ENCODE results near the gene AP4S1. TPM values are rescaled to one million over a fixed set of nuclear protein-coding genes. Genes with fewer than 3 reads are reported as not detected.
"Not testable (repeated sequence)": the region's sequence is repeated elsewhere in the genome, so short reads cannot be mapped to it uniquely, and the experiment has no call there.

Gene AP4S1
- total and polyA plus RNA-seq, 8 donors: 0.45 to 15.6 (median 5.0) TPM; not detected in 1

- H3K4me3 ChIP-seq; H3K9me3 ChIP-seq; H3K36me3 ChIP-seq; intact Hi-C loops (cut with DNase I; ENCODE audit: low total_unique reads); H3K27me3 ChIP-seq: not testable (repeated sequence)
- TF ChIP-seq POLR2AphosphoS5 (IDR thresholded peaks at IDR 0.05): peak in 1 of 3 donors; percentile 38
- DNase-seq: peak; percentile 28 to 37
- peaks cover 0 to 17% (median 12%) of the 10 kb centered on the region in 4 donors for H3K4me1 ChIP-seq
- peak overlapping the region in 2 of 5 donors; percentile 4 to 29 for H3K27ac ChIP-seq
- 58 to 70% (median 62%) methylated on average over 8 to 9 of the region's 9 CpGs for WGBS, 5 donors
Observed at GRCh38 chr14:31052905-31053586, 27.6 kb downstream of the AP4S1 start.

- Histone ChIP-seq H3K4me3 (no peak overlapping the region), H3K9me3 (no peaks in the 10 kb centered on the region), H3K36me3 (no peaks in the 10 kb centered on the region), H3K27me3 (no peaks in the 10 kb centered on the region), H3K4me1 (peaks cover 6 to 35% (median 17%) of the 10 kb centered on the region in 4 donors), H3K27ac (no peak overlapping the region)
- intact Hi-C loops (cut with DNase I; ENCODE audit: low total_unique reads): no loop called here
- TF ChIP-seq POLR2A (IDR thresholded peaks at IDR 0.05) (no peak), CTCF (IDR thresholded peaks at IDR 0.05) (no peak), POLR2AphosphoS5 (IDR thresholded peaks at IDR 0.05) (no peak), EP300 (IDR thresholded peaks at IDR 0.05) (no peak)
- WGBS, 5 donors: 89 to 98% (median 92%) methylated on average over 1 of the region's 1 CpG
- no peak for DNase-seq
Observed at GRCh38 chr14:31057035-31057434, 31.6 kb downstream of the AP4S1 start.

GRCh38 chr14:31057701-31058364 lies 32.4 kb downstream of the AP4S1 start:
- Histone ChIP-seq H3K4me3 (no peak overlapping the region), H3K27me3 (no peaks in the 10 kb centered on the region), H3K4me1 (peaks cover 5 to 35% (median 16%) of the 10 kb centered on the region in 4 donors), H3K27ac (no peak overlapping the region), H3K9me3 (no peaks in the 10 kb centered on the region), H3K36me3 (no peaks in the 10 kb centered on the region)
- TF ChIP-seq POLR2AphosphoS5 (IDR thresholded peaks at IDR 0.05): no peak
- TF ChIP-seq EP300 (IDR thresholded peaks at IDR 0.05): no peak
- no peak for TF ChIP-seq POLR2A (IDR thresholded peaks at IDR 0.05)
- no peak for TF ChIP-seq CTCF (IDR thresholded peaks at IDR 0.05)
- intact Hi-C loops (cut with DNase I; ENCODE audit: low total_unique reads): no loop called here
- no peak for DNase-seq
- WGBS, 5 donors: 92 to 98% (median 95%) methylated on average over 12 of the region's 12 CpGs

- 23 to 43% (median 30%) methylated on average over 1 of the region's 1 CpG for WGBS, 5 donors
- peak overlapping the region in 3 of 5 donors; percentile 18 to 43 (median 40) for H3K27ac ChIP-seq
- TF ChIP-seq EP300 (IDR thresholded peaks at IDR 0.05) (no peak), POLR2AphosphoS5 (IDR thresholded peaks at IDR 0.05) (peak in 2 of 3 donors; percentile 30 to 81)
- H3K9me3 ChIP-seq: no peaks in the 10 kb centered on the region
- intact Hi-C loops (cut with DNase I; ENCODE audit: low total_unique reads): no loop called here
- DNase-seq: peak; percentile 31 to 78
- H3K4me1 ChIP-seq: peaks cover 0 to 22% (median 9%) of the 10 kb centered on the region in 4 donors
- H3K27me3 ChIP-seq: no peaks in the 10 kb centered on the region
- no peak overlapping the region for H3K4me3 ChIP-seq
- no peaks in the 10 kb centered on the region for H3K36me3 ChIP-seq
Observed at GRCh38 chr14:31059152-31059924, 33.9 kb downstream of the AP4S1 start.

- no peaks in the 10 kb centered on the region for H3K36me3 ChIP-seq
- 36 to 64% (median 55%) methylated on average over 6 of the region's 6 CpGs for WGBS, 5 donors
- no peak overlapping the region for H3K4me3 ChIP-seq
- no peaks in the 10 kb centered on the region for H3K9me3 ChIP-seq
- intact Hi-C loops (cut with DNase I; ENCODE audit: low total_unique reads): no loop called here
- TF ChIP-seq CTCF (IDR thresholded peaks at IDR 0.05): no peak
- TF ChIP-seq EP300 (IDR thresholded peaks at IDR 0.05): no peak
- TF ChIP-seq POLR2AphosphoS5 (IDR thresholded peaks at IDR 0.05): no peak
- TF ChIP-seq POLR2A (IDR thresholded peaks at IDR 0.05): no peak
- peaks cover 0 to 20% (median 9%) of the 10 kb centered on the region in 4 donors for H3K4me1 ChIP-seq
- DNase-seq: peak in 1 of 2 donors; percentile 55
- H3K27me3 ChIP-seq: no peaks in the 10 kb centered on the region
- peak overlapping the region in 2 of 5 donors; percentile 40 to 43 for H3K27ac ChIP-seq
Observed at GRCh38 chr14:31060253-31060875, 34.9 kb downstream of the AP4S1 start.

- H3K4me1 ChIP-seq: peaks cover 0 to 20% (median 9%) of the 10 kb centered on the region in 4 donors
- H3K27ac ChIP-seq; H3K9me3 ChIP-seq; intact Hi-C loops (cut with DNase I; ENCODE audit: low total_unique reads); H3K4me3 ChIP-seq; H3K27me3 ChIP-seq; DNase-seq; H3K36me3 ChIP-seq: not testable (repeated sequence)
- WGBS, 5 donors: 86 to 96% (median 90%) methylated on average over 8 of the region's 8 CpGs
Observed at GRCh38 chr14:31062908-31063307, 37.5 kb downstream of the AP4S1 start.

Measured in stomach (tissue), 9 donors.